ENCODE measurements around the gene SETD1A.
"Not testable (repeated sequence)": the region's sequence is repeated elsewhere in the genome, so short reads cannot be mapped to it uniquely, and the experiment has no call there.

The SETD1A gene

GRCh38 chr16:30929167-30929566, 28.4 kb upstream of the SETD1A start:
- DNase-seq (ENCODE audit: low read depth in 2 of 2), result no peak

DNA sequence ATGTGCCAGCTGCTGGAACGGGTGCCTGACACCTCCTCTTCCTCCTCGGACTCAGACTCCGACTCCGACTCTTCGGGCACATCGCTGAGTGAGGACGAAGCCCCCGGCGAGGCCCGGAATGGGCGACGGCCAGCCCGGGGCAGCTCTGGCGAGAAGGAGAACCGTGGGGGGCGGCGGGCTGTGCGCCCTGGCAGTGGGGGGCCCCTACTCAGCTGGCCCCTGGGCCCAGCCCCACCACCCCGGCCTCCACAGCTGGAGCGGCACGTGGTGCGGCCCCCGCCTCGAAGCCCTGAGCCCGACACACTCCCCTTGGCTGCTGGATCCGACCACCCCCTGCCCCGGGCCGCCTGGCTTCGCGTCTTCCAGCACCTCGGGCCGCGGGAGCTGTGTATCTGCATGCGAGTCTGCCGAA, 27.4 kb upstream of the SETD1A start:
- no peak for DNase-seq (ENCODE audit: low read depth in 2 of 2)

GRCh38 chr16:30931068-30931650, 26.4 kb upstream of the SETD1A start:
- no peak for DNase-seq (ENCODE audit: low read depth in 2 of 2)

DNA sequence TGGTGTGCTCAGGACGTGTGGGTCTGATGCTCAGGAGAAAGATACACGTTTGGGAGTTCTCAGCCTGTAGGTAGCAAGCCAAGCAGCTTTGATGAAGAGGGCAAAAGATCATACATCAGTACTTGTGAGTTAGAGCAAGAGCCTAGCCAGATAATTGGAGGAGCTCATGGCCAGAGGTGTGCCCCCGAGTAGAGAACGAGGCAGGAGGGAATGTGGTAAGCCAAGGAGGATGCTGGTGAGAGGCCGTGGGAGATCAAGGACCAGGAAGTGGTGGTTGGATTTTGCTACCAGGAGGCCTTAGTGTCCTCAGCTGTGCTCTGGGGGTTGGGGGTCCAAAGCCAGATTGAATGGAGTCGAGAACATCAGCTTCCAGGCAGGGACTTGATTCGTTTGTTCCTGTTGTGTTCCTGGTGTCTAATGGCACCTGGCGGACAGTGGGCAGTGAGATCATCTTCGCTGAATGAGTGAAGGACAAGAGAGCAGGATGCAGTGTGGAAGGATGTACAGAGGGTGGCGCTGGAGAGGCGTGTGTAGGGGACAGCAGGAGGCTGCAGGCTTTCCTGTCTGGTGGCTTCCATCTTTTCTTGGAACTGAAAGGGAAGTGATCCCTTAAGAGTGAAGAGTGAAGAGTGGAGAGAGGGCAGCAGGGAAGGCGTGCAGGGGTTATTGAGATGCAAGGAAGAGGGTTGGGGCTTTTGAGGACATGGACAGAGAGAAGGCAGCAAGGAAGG, 22.6 kb upstream of the SETD1A start:
- DNase-seq (ENCODE audit: low read depth in 2 of 2), result no peak

- DNase-seq (ENCODE audit: low read depth in 2 of 2), result no peak
Observed at GRCh38 chr16:30937692-30938091, 19.9 kb upstream of the SETD1A start.

DNA sequence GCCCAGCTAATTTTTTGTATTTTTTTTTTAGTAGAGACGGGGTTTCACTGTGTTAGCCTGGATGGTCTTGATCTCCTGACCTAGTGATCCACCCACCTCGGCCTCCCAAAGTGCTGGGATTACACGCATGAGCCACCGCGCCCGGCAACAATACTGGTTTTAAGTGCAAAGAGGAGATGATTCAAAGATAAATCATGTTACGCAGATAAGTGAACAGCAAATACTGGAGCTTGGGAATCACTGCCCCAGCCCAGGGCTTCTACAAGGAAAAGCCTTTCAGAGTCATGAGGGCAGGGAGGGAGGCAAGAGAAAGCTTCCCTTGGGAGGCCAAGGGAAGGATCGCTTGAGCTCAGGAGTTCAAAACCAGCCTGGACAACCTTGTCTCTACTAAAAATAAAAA, 18.0 kb upstream of the SETD1A start:
- not testable (repeated sequence) for DNase-seq (ENCODE audit: low read depth in 2 of 2)

DNA sequence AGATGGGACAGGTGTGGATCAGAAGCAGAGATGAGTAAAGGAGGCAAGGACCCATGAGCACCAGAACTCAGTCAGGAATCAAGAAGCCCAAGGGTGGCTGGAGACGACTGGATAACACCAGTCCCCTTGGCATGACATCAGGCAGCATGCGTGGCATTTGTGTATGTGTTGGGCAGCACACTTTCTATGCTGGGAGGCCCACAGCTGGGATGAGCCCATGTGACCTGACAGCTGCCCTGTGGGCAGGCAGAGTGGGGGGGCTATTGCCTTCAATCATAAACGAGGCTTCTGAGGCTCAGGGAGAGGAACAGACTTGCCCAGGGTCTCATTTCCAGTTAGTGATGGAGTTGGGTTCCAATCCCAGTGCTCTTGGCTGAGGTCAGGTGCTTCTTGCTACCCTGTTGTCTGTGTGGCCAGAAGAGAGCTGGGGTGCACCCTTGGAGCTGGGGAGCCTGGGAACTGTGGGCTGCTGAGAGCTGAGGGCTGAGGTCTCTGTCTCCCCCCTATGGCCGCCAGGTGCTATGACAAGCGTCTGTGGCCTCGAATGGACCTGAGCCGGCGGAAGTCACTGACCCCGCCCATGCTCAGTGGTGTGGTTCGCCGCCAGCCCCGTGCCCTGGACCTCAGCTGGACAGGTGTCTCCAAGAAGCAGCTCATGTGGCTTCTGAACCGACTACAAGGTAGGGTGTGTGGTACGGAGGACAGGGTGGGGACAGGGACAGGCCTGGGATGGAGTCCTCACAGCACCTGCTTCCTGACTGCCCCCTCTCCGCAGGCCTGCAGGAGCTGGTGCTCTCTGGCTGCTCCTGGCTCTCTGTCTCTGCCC, 15.7 kb upstream of the SETD1A start:
- no peak for DNase-seq (ENCODE audit: low read depth in 2 of 2)

DNA sequence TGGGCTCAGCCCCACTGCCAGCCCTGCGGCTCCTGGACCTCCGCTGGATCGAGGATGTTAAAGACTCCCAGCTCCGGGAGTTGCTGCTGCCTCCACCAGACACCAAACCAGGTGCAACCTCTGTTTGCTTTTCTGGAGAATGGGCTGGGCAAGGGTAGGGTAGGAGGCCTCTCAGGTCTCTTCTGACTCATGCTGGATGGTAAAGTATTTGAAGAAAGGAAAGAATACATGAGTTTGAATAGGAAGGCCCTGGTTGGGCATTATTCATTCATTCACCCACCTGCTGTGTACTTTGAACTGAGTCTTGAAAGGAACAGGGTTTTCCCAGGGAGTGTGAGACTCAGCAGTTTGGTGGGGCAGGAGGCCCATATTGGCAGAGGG, 15.1 kb upstream of the SETD1A start:
- no peak for DNase-seq (ENCODE audit: low read depth in 2 of 2)

GRCh38 chr16:30944352-30944751, 13.2 kb upstream of the SETD1A start:
- no peak for DNase-seq (ENCODE audit: low read depth in 2 of 2)

GRCh38 chr16:30946671-30947540, 10.6 kb upstream of the SETD1A start:
- DNase-seq (ENCODE audit: low read depth in 2 of 2), result no peak

GRCh38 chr16:30947541-30947858, 10.1 kb upstream of the SETD1A start:
- DNase-seq (ENCODE audit: low read depth in 2 of 2), result no peak

DNA sequence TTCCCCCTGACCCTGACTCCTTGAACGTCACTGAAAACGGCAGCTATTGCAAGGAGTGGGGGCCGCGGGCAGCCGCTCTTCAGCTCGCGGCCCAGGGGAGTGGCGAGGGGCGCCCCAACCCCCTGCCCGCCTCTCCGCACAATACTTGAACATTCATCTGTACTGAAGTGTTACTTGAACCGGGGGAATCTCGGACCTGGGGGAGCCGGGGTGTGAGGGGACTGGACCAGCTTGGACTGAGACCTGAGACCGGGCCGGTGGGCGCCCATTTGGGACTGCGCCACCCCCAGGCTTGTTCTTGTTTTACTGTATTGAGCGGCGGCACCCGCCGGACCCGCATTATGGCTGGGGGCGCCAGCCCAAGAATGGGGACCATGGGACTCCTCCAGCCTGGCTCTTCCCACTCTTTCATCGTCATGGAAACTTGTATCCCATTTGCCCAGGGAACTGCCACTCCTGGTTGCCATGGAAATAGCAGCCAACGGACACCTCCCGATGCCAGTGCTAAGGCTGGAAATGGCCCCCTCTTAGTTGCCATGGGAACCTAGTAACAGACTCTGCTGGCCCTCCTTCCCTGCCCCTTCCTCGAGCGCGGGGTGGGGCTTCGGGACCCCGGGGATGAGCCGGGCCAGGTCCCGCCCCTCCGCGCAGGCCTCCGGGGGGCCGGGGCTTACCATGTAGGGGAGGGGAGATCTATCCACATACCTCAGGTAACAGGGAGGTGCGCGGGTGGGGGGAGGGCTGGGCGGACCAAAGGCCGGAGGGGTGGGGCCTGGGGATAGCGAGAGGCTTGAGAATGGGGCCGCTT, 9.5 kb upstream of the SETD1A start:
- DNase-seq (ENCODE audit: low read depth in 2 of 2), result no peak

GRCh38 chr16:30948667-30949649, 8.6 kb upstream of the SETD1A start, which contains the start of gene ORAI3:
Gene ORAI3 (plus strand): TSS chr16:30949068. CDS start chr16:30949290, 222 bp downstream.
- no peak for DNase-seq (ENCODE audit: low read depth in 2 of 2)

GRCh38 chr16:30949650-30950515, 7.7 kb upstream of the SETD1A start:
- DNase-seq (ENCODE audit: low read depth in 2 of 2), result no peak

GRCh38 chr16:30950516-30951065, 7.0 kb upstream of the SETD1A start:
- no peak for DNase-seq (ENCODE audit: low read depth in 2 of 2)

DNA sequence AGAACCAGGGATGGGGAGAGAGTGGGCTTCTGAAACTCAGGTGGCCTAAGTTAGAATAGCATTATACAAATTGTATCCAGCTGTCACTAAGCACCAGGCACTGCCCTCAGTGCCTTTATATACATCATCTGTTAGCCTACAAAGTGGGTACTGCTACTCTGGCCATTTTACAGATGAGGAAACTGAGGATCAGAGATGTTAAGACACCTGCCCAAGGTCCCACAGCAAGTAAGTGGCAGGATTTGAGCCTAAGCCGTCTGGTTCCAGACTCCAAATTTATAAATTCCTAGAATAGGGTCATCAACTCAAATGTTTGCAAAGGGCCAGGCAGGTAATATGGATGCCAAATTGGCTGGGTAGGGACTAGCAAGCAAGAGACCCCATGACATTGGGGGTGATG, 6.4 kb upstream of the SETD1A start:
- no peak for DNase-seq (ENCODE audit: low read depth in 2 of 2)

DNA sequence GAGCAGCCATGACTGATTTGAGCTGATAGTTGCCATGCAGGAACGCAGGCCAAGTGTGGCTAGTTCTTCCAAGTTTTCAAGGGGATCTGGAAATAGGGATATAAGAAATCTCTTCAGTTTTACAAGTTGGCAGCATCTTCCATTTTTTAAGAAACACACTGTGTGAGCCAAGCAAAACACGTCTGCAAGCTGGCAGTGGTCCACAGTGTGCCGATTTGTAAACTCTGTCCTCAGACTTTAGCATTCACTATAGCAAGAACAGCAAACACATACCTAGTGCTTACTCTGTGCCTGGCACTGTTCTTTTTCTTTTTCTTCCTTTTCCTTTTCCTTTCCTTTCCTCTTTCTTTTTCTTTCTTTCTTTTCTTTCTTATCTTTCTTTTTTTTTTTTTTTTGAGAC, 5.8 kb upstream of the SETD1A start:
- DNase-seq (ENCODE audit: low read depth in 2 of 2), result no peak

- DNase-seq (ENCODE audit: low read depth in 2 of 2), result no peak
Observed at GRCh38 chr16:30953111-30953510, 4.4 kb upstream of the SETD1A start.

Measured in stimulated activated CD8-positive, alpha-beta memory T cell treated with anti-CD3 and anti-CD28 coated beads, Interleukin-15, amount 100 ng/mL, for 4 hours (primary cell).